Sigmoid colon (tissue), 7 donors: ENCODE measurements around the gene CEMIP. TPM values are rescaled to one million over a fixed set of nuclear protein-coding genes. Genes with fewer than 3 reads are reported as not detected.

Experiments
- DNase-seq: peaks from one replicate; pipeline ENCODE4 v3.0.0-alpha.2; 2019
- H3K27ac ChIP-seq, 4 donors: fragments of 200-600 bp; sonication (generic); one replicate each; pipeline ENCODE4 v1.5.1; 2016 to 2019; ENCODE audit warnings: mild to moderate bottlenecking in 1 of 4
- H3K27me3 ChIP-seq, 3 donors: fragments of 200-600 bp; sonication (generic); one replicate each; pipeline ENCODE4 v1.5.1; 2019; ENCODE audit warnings: mild to moderate bottlenecking in 1 of 3
- H3K36me3 ChIP-seq, 4 donors: fragments of 200-600 bp; sonication (generic); one replicate each; pipeline ENCODE4 v1.5.1; 2016 to 2019
- H3K4me1 ChIP-seq, 4 donors: fragments of 200-600 bp; sonication (generic); one replicate each; pipeline ENCODE4 v1.5.1; 2017 to 2019
- H3K4me3 ChIP-seq, 4 donors: fragments of 200-600 bp; sonication (generic); one replicate each; pipeline ENCODE4 v1.5.1; 2017 to 2019; ENCODE audit warnings: mild to moderate bottlenecking in 2 of 4, moderate library complexity in 1 of 4
- H3K9me3 ChIP-seq, 4 donors: fragments of 200-600 bp in 3 of 4; sonication (generic) in 3 of 4; one replicate each; pipeline versions ENCODE4 v1.5.1 to v1.6.1; 2013 to 2019
- EP300 ChIP-seq, 4 donors: sonication (generic); formaldehyde crosslinking; IDR thresholded peaks; one replicate each; pipeline ENCODE4 v1.6.1; 2017; ENCODE audit warnings: antibody characterized with exemption in 4 of 4
- POLR2A ChIP-seq, 2 donors: fragments of 450-650 bp; IDR thresholded peaks; one replicate each; pipeline ENCODE4 v1.6.1; 2016; ENCODE audit warnings: antibody characterized with exemption in 2 of 2, mild to moderate bottlenecking in 2 of 2, moderate library complexity in 2 of 2
- POLR2AphosphoS5 ChIP-seq, 4 donors: sonication (generic); formaldehyde crosslinking; IDR thresholded peaks; one replicate each; pipeline ENCODE4 v1.6.1; 2017; ENCODE audit warnings: antibody characterized with exemption in 4 of 4
- WGBS, 2 donors: extraction: QIAGEN DNeasy Blood & Tissue Kit; methylation state at CpG; one replicate each; pipeline ENCODE4 v1.1.7; 2013; 5-methylcytosine and 5-hydroxymethylcytosine counted together
- intact Hi-C: fragments of 100-400 bp; cut with DNase I; formaldehyde crosslinking; loops from one replicate; pipeline ENCODE4 v1.15.1; 2023
- polyA plus RNA-seq, 3 donors: library from polyadenylated mRNA; stranded (reverse); fragments of 200-250 nt; gene quantifications; one replicate each; pipeline ENCODE4 v1.2.3, GENCODE V29; 2013
- total RNA-seq, 4 donors: library from RNA; depleted of rRNA; stranded (reverse); fragments of >200 nt; gene quantifications; one replicate each; pipeline ENCODE4 v1.1.0, GENCODE V29; 2016
- TF ChIP-seq, protein P1 (sequence below), 4 experiments: fragments of 450-650 bp in 3 of 4; fragments of 200-600 bp in 1 of 4; IDR thresholded peaks; one replicate each; pipeline ENCODE4 v1.5.1; 2016 to 2019; ENCODE audit warnings: antibody characterized with exemption in 4 of 4, mild to moderate bottlenecking in 3 of 4, moderate library complexity in 2 of 4
- donor health status: healthy with polysubstance abuse.
- donor health status: Bipolar disorder and iron deficiency.
- donor health status: healthy.

Gene CEMIP
- total and polyA plus RNA-seq, 7 donors: under 0.01 to 2.1 (median under 0.01) TPM; not detected in 2

DNA sequence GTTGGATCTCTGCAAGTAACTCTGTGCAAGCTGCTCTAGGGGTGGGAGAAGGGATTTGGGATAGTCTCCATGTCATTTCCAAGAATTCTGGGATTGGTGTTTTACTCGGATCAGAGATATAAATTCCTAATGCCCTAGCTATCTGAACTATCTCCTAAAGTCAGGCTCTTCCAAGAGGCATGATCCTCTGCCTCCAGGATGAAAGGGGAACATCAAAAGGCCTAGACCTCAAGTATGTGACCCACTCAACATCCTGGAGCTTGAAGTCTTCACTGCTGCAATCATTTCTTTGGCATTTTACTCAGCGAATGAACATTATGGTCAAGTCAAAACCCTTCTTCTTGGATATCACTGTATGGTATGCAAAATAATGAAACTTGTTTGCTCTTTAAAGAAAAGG, 104.5 kb downstream of the CEMIP start:
- H3K27me3 ChIP-seq: no peaks in the 10 kb centered on the region
- no peaks in the 10 kb centered on the region for H3K36me3 ChIP-seq
- TF ChIP-seq POLR2A (IDR thresholded peaks at IDR 0.05) (no peak), EP300 (IDR thresholded peaks at IDR 0.05) (no peak), POLR2AphosphoS5 (IDR thresholded peaks at IDR 0.05) (no peak)
- TF ChIP-seq, protein P1, sequence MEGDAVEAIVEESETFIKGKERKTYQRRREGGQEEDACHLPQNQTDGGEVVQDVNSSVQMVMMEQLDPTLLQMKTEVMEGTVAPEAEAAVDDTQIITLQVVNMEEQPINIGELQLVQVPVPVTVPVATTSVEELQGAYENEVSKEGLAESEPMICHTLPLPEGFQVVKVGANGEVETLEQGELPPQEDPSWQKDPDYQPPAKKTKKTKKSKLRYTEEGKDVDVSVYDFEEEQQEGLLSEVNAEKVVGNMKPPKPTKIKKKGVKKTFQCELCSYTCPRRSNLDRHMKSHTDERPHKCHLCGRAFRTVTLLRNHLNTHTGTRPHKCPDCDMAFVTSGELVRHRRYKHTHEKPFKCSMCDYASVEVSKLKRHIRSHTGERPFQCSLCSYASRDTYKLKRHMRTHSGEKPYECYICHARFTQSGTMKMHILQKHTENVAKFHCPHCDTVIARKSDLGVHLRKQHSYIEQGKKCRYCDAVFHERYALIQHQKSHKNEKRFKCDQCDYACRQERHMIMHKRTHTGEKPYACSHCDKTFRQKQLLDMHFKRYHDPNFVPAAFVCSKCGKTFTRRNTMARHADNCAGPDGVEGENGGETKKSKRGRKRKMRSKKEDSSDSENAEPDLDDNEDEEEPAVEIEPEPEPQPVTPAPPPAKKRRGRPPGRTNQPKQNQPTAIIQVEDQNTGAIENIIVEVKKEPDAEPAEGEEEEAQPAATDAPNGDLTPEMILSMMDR (IDR thresholded peaks at IDR 0.05): no peak
- 82 to 92% methylated on average over 2 of the region's 2 CpGs for WGBS, 2 donors
- no peak overlapping the region for H3K4me3 ChIP-seq
- intact Hi-C loops: no loop called here
- H3K9me3 ChIP-seq: no peaks in the 10 kb centered on the region
- DNase-seq: no peak
- H3K4me1 ChIP-seq: peaks cover 0 to 10% (median 0%) of the 10 kb centered on the region in 4 donors
- no peak overlapping the region for H3K27ac ChIP-seq

DNA sequence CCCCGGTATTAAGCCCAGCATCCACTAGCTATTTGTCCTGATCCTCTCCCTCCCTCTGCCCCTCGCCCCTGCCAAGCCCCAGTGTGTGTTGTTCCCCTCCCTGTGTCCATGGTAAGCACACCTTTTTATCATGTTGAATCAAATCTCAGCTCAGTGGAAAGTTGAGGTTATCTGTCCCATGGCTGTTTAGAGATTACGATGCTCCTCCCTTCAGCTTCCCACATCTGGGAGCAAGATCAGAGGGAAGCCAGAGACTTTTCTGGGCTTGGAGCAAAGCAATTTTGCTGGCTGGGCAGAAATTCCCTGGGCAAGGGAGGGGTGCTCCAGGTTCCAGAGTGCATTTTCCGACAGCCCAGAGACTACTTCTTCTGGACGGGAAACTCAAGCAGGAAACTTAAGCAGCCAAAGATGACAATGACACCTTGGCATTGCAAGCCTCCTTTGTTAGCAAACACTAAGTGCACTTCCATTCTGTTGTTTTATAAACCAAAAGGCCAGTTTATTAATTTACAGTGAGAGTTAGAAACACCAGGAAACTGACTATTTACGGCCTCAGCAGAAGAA, 105.9 kb downstream of the CEMIP start:
- 51 to 70% methylated on average over 6 of the region's 6 CpGs for WGBS, 2 donors

DNA sequence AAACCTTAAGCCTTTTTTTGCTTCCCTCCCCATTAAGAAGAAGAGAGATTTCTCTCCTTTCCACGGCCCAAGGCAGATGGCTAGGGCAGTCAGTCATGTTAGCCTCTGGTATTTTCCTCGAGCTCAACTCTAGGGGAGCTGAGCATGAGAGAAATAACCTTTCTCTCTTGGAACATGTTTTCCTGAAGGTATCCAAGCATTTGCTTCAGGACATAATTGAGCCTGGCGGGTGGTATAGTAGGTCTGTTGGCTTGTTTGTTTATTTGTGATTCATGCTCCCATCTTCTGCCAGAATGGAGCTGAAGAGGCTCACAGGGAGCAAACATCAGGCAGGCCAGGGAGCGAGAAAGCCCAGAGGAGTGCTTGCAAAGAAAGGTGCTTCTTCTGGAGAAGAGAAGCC, 108.0 kb downstream of the CEMIP start:
- Histone ChIP-seq H3K4me1 (no peaks in the 10 kb centered on the region), H3K27ac (no peak overlapping the region), H3K36me3 (no peaks in the 10 kb centered on the region), H3K27me3 (no peaks in the 10 kb centered on the region), H3K9me3 (no peaks in the 10 kb centered on the region), H3K4me3 (no peak overlapping the region)
- WGBS, 2 donors: 78 to 84% methylated on average over 4 of the region's 4 CpGs
- intact Hi-C loops: no loop called here
- DNase-seq: no peak
- TF ChIP-seq POLR2AphosphoS5 (IDR thresholded peaks at IDR 0.05): no peak
- TF ChIP-seq, protein P1 (IDR thresholded peaks at IDR 0.05): no peak
- TF ChIP-seq EP300 (IDR thresholded peaks at IDR 0.05): no peak
- no peak for TF ChIP-seq POLR2A (IDR thresholded peaks at IDR 0.05)

More for the DNA sequence above, 105.9 kb downstream of the CEMIP start:
- TF ChIP-seq POLR2A (IDR thresholded peaks at IDR 0.05) (no peak), POLR2AphosphoS5 (IDR thresholded peaks at IDR 0.05) (no peak), EP300 (IDR thresholded peaks at IDR 0.05) (no peak)
- TF ChIP-seq, protein P1 (IDR thresholded peaks at IDR 0.05): no peak
- intact Hi-C loops: no loop called here
- H3K27ac ChIP-seq: no peak overlapping the region
- DNase-seq: no peak
- H3K4me1 ChIP-seq: peaks cover 0 to under 1% (median 0%) of the 10 kb centered on the region in 4 donors
- H3K36me3 ChIP-seq: no peaks in the 10 kb centered on the region
- no peaks in the 10 kb centered on the region for H3K9me3 ChIP-seq
- H3K27me3 ChIP-seq: no peaks in the 10 kb centered on the region
- H3K4me3 ChIP-seq: no peak overlapping the region

DNA sequence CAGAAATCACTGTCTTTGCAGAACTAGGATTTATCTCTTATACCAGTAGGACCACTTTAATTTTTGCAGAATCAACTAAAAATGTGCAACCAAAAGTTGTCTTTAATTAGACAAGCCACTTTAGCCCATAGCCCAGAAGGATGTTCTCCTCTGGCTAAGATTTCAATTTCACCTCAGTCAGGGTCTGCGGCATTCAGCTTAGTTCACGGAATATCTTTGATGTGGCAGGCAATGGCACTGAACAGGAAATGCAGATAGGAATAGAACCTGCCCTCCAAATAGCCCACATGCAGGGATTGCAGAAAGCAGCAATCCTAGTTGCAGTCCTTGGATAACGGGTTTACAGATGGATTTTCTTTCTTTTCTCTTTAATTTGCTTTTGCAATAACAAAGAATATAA, 109.7 kb downstream of the CEMIP start:
- no peaks in the 10 kb centered on the region for H3K4me1 ChIP-seq
- H3K27ac ChIP-seq: no peak overlapping the region
- no peaks in the 10 kb centered on the region for H3K9me3 ChIP-seq
- WGBS, 2 donors: 77 to 88% methylated on average over 3 of the region's 3 CpGs
- TF ChIP-seq POLR2AphosphoS5 (IDR thresholded peaks at IDR 0.05) (no peak), POLR2A (IDR thresholded peaks at IDR 0.05) (no peak)
- TF ChIP-seq, protein P1 (IDR thresholded peaks at IDR 0.05): no peak
- DNase-seq: no peak
- no peaks in the 10 kb centered on the region for H3K36me3 ChIP-seq
- no peaks in the 10 kb centered on the region for H3K27me3 ChIP-seq
- no peak overlapping the region for H3K4me3 ChIP-seq
- intact Hi-C loops: no loop called here
